ENCODE results near the gene KRT14. TPM values are rescaled to one million over a fixed set of nuclear protein-coding genes. Genes with fewer than 3 reads are reported as not detected.

The KRT14 gene
- total RNA-seq, 1 experiment from 2014 or later: 0.15 TPM

GRCh38 chr17:41540921-41541625 is 45.6 kb downstream of the KRT14 start:
- intact Hi-C loops (cut with micrococcal nuclease): loop anchor here (10.0 kb wide), 1 partner anchor 736 kb away; no protein-coding TSS in a partner anchor
- CTCF ChIA-PET: no interaction called here

GRCh38 chr17:41539979-41540701 is 46.6 kb downstream of the KRT14 start:
- Histone ChIP-seq H4K20me1 (ENCODE audit: low read length) (no peaks in the 10 kb centered on the region), H3K4me3 (ENCODE audit: low read length) (no peak overlapping the region), H3K27me3 (ENCODE audit: low read length) (no peaks in the 10 kb centered on the region), H3K36me3 (ENCODE audit: low read depth, low read length) (no peaks in the 10 kb centered on the region), H3K4me2 (ENCODE audit: low read length) (peak overlapping the region; percentile 43), H3K9ac (ENCODE audit: low read length) (peak overlapping the region; percentile 16; the same call in 1 of the 2 replicates), H3K4me1 (ENCODE audit: insufficient read depth, low read length) (peaks cover 74% of the 10 kb centered on the region), H3K27ac (ENCODE audit: low read length) (peak overlapping the region; percentile 85), H3F3A (ENCODE audit: low read length, unreplicated experiment) (no peaks in the 10 kb centered on the region), H3K9me3 (ENCODE audit: low read length) (no peaks in the 10 kb centered on the region), H2AFZ (ENCODE audit: low read length) (no peak overlapping the region), H3K79me2 (ENCODE audit: low read length) (0 out of 2 replicates have a peak, but pooled peaks cover 5% of the 10 kb centered on the region), H3K9me2 (replicated peaks; ENCODE audit: low read length) (no peaks in the 10 kb centered on the region)
- ChIA-PET POLR2A (ENCODE audit: unreplicated experiment) (interaction anchor here (0.6 to 0.8 kb wide), 2 partner anchors 10 to 620 kb away, joined by 4 to 6 read pairs; no protein-coding TSS in a partner anchor), CTCF (no interaction called here)
- intact Hi-C loops (cut with micrococcal nuclease): loop anchor here (10.0 kb wide), 1 partner anchor 735 kb away; no protein-coding TSS in a partner anchor
- TF ChIP-seq CTCF (conservative IDR thresholded peaks at IDR 0.05; ENCODE audit: low read depth, low read length): no peak
- TF ChIP-seq EZH2phosphoT487 (IDR thresholded peaks at IDR 0.05; ENCODE audit: borderline replicate concordance, low read length): no peak
- no peak for TF ChIP-seq EZH2 (IDR thresholded peaks at IDR 0.05; ENCODE audit: low read length, unreplicated experiment)
- no TSS peak for BruUV-seq (replicated peaks)
- DNase-seq (no peak), ATAC-seq (no peak)

More at GRCh38 chr17:41540921-41541625, 45.6 kb downstream of the KRT14 start:
- H3K9me2 ChIP-seq (replicated peaks; ENCODE audit: low read length): no peaks in the 10 kb centered on the region
- ATAC-seq (peak; percentile 82), DNase-seq (peak; percentile 83)
- no peak overlapping the region for H2AFZ ChIP-seq (ENCODE audit: low read length)
- H3K4me2 ChIP-seq (ENCODE audit: low read length): peak overlapping the region; percentile 69
- no peaks in the 10 kb centered on the region for H3K36me3 ChIP-seq (ENCODE audit: low read depth, low read length)
- POLR2A ChIA-PET (ENCODE audit: unreplicated experiment): interaction anchor here (0.6 to 0.8 kb wide), 3 partner anchors 11 to 621 kb away, joined by 4 to 6 read pairs (median 5); no protein-coding TSS in a partner anchor
- peak overlapping the region; percentile 45; the same call in 1 of the 2 replicates for H3K9ac ChIP-seq (ENCODE audit: low read length)
- TF ChIP-seq EZH2phosphoT487 (IDR thresholded peaks at IDR 0.05; ENCODE audit: borderline replicate concordance, low read length): no peak
- TF ChIP-seq CTCF (conservative IDR thresholded peaks at IDR 0.05; ENCODE audit: low read depth, low read length): no peak
- no peak for TF ChIP-seq EZH2 (IDR thresholded peaks at IDR 0.05; ENCODE audit: low read length, unreplicated experiment)
- peak overlapping the region; percentile 28; the same call in 1 of the 2 replicates for H3K4me3 ChIP-seq (ENCODE audit: low read length)
- no TSS peak for BruUV-seq (replicated peaks)
- 0 out of 2 replicates have a peak, but pooled peaks cover 5% of the 10 kb centered on the region for H3K79me2 ChIP-seq (ENCODE audit: low read length)
- peaks cover 64% of the 10 kb centered on the region for H3K4me1 ChIP-seq (ENCODE audit: insufficient read depth, low read length)
- H3K27me3 ChIP-seq (ENCODE audit: low read length): no peaks in the 10 kb centered on the region
- no peaks in the 10 kb centered on the region for H3F3A ChIP-seq (ENCODE audit: low read length, unreplicated experiment)
- no peaks in the 10 kb centered on the region for H4K20me1 ChIP-seq (ENCODE audit: low read length)
- H3K9me3 ChIP-seq (ENCODE audit: low read length): no peaks in the 10 kb centered on the region
- H3K27ac ChIP-seq (ENCODE audit: low read length): peak overlapping the region; percentile 85
